Measurements from ENCODE around the gene DISP3. TPM values are rescaled to one million over a fixed set of nuclear protein-coding genes. Genes with fewer than 3 reads are reported as not detected.

DISP3 gene
- total RNA-seq, result 0.30 TPM

- peak; percentile 69 for DNase-seq
Measured at GRCh38 chr1:11478571-11479374, at the start of gene DISP3. Gene DISP3, plus strand, starts transcription at chr1:11479155. Its CDS starts 21,838 bp downstream, at chr1:11500993.

GRCh38 chr1:11429226-11429625 is 49.7 kb upstream of the DISP3 start:
- DNase-seq, result no peak

- no peak for DNase-seq
Measured at GRCh38 chr1:11429935-11430334, 49.0 kb upstream of the DISP3 start.

GRCh38 chr1:11431941-11432507 is 46.9 kb upstream of the DISP3 start:
- DNase-seq, result no peak

- DNase-seq, result no peak
Measured at GRCh38 chr1:11432526-11432925, 46.4 kb upstream of the DISP3 start.

GRCh38 chr1:11434501-11434900 is 44.5 kb upstream of the DISP3 start:
- no peak for DNase-seq

- no peak for DNase-seq
Measured at GRCh38 chr1:11434926-11435325, 44.0 kb upstream of the DISP3 start.

GRCh38 chr1:11438996-11439395 is 40.0 kb upstream of the DISP3 start:
- DNase-seq, result no peak

- no peak for DNase-seq
Measured at GRCh38 chr1:11441211-11441952, 37.6 kb upstream of the DISP3 start.

- DNase-seq, result no peak
Measured at GRCh38 chr1:11443043-11443442, 35.9 kb upstream of the DISP3 start.

- DNase-seq, result no peak
Measured at GRCh38 chr1:11443961-11444658, 34.8 kb upstream of the DISP3 start.

- no peak for DNase-seq
Measured at GRCh38 chr1:11444907-11445306, 34.0 kb upstream of the DISP3 start.

- DNase-seq, result no peak
Measured at GRCh38 chr1:11447903-11448302, 31.1 kb upstream of the DISP3 start.

- no peak for DNase-seq
Measured at GRCh38 chr1:11448373-11449099, 30.4 kb upstream of the DISP3 start.

GRCh38 chr1:11449100-11449403 is 29.9 kb upstream of the DISP3 start:
- no peak for DNase-seq

GRCh38 chr1:11450310-11450709 is 28.6 kb upstream of the DISP3 start:
- no peak for DNase-seq

- DNase-seq, result no peak
Measured at GRCh38 chr1:11453742-11454491, 25.0 kb upstream of the DISP3 start.

- peak; percentile 0 for DNase-seq
Measured at GRCh38 chr1:11455967-11456570, 22.9 kb upstream of the DISP3 start.

GRCh38 chr1:11456965-11457364 is 22.0 kb upstream of the DISP3 start:
- no peak for DNase-seq

GRCh38 chr1:11458811-11459275 is 20.1 kb upstream of the DISP3 start:
- no peak for DNase-seq

Measured in skin of body (tissue), 2 donors.